IMR-90 (cell line): ENCODE measurements around the gene ZNF223. TPM values are rescaled to one million over a fixed set of nuclear protein-coding genes. Genes with fewer than 3 reads are reported as not detected.

Source experiments
- ATAC-seq: fragments of 200-7000 bp; cut with Tn5 transposase; 2 replicates; pipeline ENCODE4 v1.9.1; 2020; ENCODE audit warnings: low read depth, mild to moderate bottlenecking, moderate library complexity
- BruUV-seq: library from RNA; stranded (reverse); fragments of 400-500 nt; replicated peaks from 2 replicates; lab custom pipeline; 2021; lab: Mats Ljungman, UMichigan
- CTCF ChIA-PET: fragments of 300-600 bp; formaldehyde crosslinking; extraction: SDS; loops from one replicate; lab custom pipeline; 2021; ENCODE audit warnings: antibody characterized with exemption; lab: Yijun Ruan, JAX
- POLR2A ChIA-PET: fragments of 300-600 bp; sonication (Branson Sonifier 250); formaldehyde crosslinking; loops from one replicate; lab custom pipeline; 2022; ENCODE audit warnings: antibody characterized with exemption; ENCODE audit not compliant: unreplicated experiment; lab: Charles Lee
- DNase-seq: peaks from one replicate; pipeline ENCODE4 v3.0.0; 2013
- H2AFZ ChIP-seq: replicated peaks from 2 replicates; pipeline ENCODE3; 2013; ENCODE audit warnings: low read length, mild to moderate bottlenecking; ENCODE audit not compliant: poor library complexity
- H2AK5ac ChIP-seq: 2 replicates; pipeline ENCODE4 v1.6.1; 2013; ENCODE audit warnings: low read depth, low read length, inconsistent platforms
- H2AK9ac ChIP-seq: replicated peaks from 2 replicates; pipeline ENCODE3; 2013; ENCODE audit warnings: mild to moderate bottlenecking, low read depth, low read length, moderate library complexity; ENCODE audit not compliant: poor library complexity
- H2BK120ac ChIP-seq: 2 replicates; pipeline ENCODE4 v1.6.1; 2013; ENCODE audit warnings: low read depth, low read length, inconsistent platforms
- H2BK15ac ChIP-seq: 3 replicates; pipeline ENCODE4 v1.6.1; 2013; ENCODE audit warnings: low read depth, low read length, inconsistent platforms
- H2BK20ac ChIP-seq: 2 replicates; pipeline ENCODE4 v1.6.1; 2013; ENCODE audit warnings: low read depth, mild to moderate bottlenecking, inconsistent platforms, low read length, moderate library complexity
- H2BK5ac ChIP-seq: 2 replicates; pipeline ENCODE4 v1.6.1; 2013; ENCODE audit warnings: mild to moderate bottlenecking, low read depth, low read length, inconsistent platforms; ENCODE audit not compliant: poor library complexity, severe bottlenecking
- H3K14ac ChIP-seq: replicated peaks from 2 replicates; pipeline ENCODE4 v1.6.1; 2013; ENCODE audit warnings: low read depth, low read length, inconsistent platforms
- H3K18ac ChIP-seq: 2 replicates; pipeline ENCODE4 v1.6.1; 2013; ENCODE audit warnings: low read depth, low read length, control low read depth
- H3K23ac ChIP-seq: 2 replicates; pipeline ENCODE4 v1.6.1; 2013; ENCODE audit warnings: low read depth, low read length, inconsistent platforms
- H3K27ac ChIP-seq: 2 replicates; pipeline ENCODE4 v1.5.1; 2013; ENCODE audit warnings: mild to moderate bottlenecking, control low read depth, low read length; ENCODE audit not compliant: insufficient read depth
- H3K27me3 ChIP-seq: 2 replicates; pipeline ENCODE4 v1.6.1; 2013; ENCODE audit warnings: low read length; ENCODE audit not compliant: control insufficient read depth, insufficient read depth
- H3K36me3 ChIP-seq: 2 replicates; pipeline ENCODE4 v1.6.1; 2013; ENCODE audit warnings: low read length, mixed read lengths; ENCODE audit not compliant: control insufficient read depth, insufficient read depth
- H3K4ac ChIP-seq: 2 replicates; pipeline ENCODE4 v1.6.1; 2013; ENCODE audit warnings: low read depth, low read length, inconsistent platforms
- H3K4me1 ChIP-seq: 2 replicates; pipeline ENCODE4 v1.6.1; 2013; ENCODE audit warnings: low read length, mixed read lengths; ENCODE audit not compliant: control insufficient read depth, insufficient read depth
- H3K4me2 ChIP-seq: 2 replicates; pipeline ENCODE4 v1.6.1; 2013; ENCODE audit warnings: low read depth, mild to moderate bottlenecking, control low read depth, low read length, moderate library complexity
- H3K4me3 ChIP-seq: 2 replicates; pipeline ENCODE4 v1.5.1; 2013; ENCODE audit warnings: low read depth, mild to moderate bottlenecking, control low read depth, low read length, moderate library complexity; ENCODE audit not compliant: insufficient read depth
- H3K56ac ChIP-seq: 2 replicates; pipeline ENCODE4 v1.6.1; 2013; ENCODE audit warnings: low read length, inconsistent platforms; ENCODE audit not compliant: insufficient read depth; ENCODE audit errors: extremely low read depth
- H3K79me1 ChIP-seq, 2 experiments: 2 replicates each; pipeline ENCODE4 v1.6.1; 2013; ENCODE audit warnings: low read length in 2 of 2, inconsistent platforms in 1 of 2, low read depth in 1 of 2
- H3K9ac ChIP-seq: 2 replicates; pipeline ENCODE4 v1.6.1; 2013; ENCODE audit warnings: low read depth, low read length, control low read depth
- H3K9me1 ChIP-seq: 2 replicates; pipeline ENCODE4 v1.6.1; 2013; ENCODE audit warnings: low read length, inconsistent platforms; ENCODE audit not compliant: insufficient read depth
- H3K9me3 ChIP-seq: 2 replicates; pipeline ENCODE4 v1.6.1; 2013; ENCODE audit warnings: low read length; ENCODE audit not compliant: control insufficient read depth, insufficient read depth
- H4K20me1 ChIP-seq: 2 replicates; pipeline ENCODE4 v1.6.1; 2013; ENCODE audit warnings: low read length, inconsistent platforms; ENCODE audit not compliant: insufficient read depth
- H4K5ac ChIP-seq: 2 replicates; pipeline ENCODE4 v1.6.1; 2013; ENCODE audit warnings: mild to moderate bottlenecking, low read depth, low read length, control low read depth
- H4K8ac ChIP-seq, 2 experiments: 2 replicates each; pipeline ENCODE4 v1.6.1; 2013; ENCODE audit warnings: low read depth in 2 of 2, low read length in 2 of 2, control low read depth in 1 of 2, inconsistent platforms in 1 of 2
- H4K91ac ChIP-seq: 2 replicates; pipeline ENCODE4 v1.6.1; 2013; ENCODE audit warnings: low read depth, low read length, inconsistent platforms; ENCODE audit not compliant: insufficient read depth
- BHLHE40 ChIP-seq: fragments of 150-350 bp; IDR thresholded peaks from 2 replicates; pipeline ENCODE4 v1.6.1; 2016; ENCODE audit warnings: mild to moderate bottlenecking, low read depth, low read length
- CEBPB ChIP-seq: IDR thresholded peaks from 2 replicates; pipeline ENCODE4 v1.6.1; 2012; ENCODE audit warnings: low read depth, low read length, improper control_type of control experiment
- CHD1 ChIP-seq: IDR thresholded peaks from 2 replicates; pipeline ENCODE4 v1.6.1; 2012; ENCODE audit warnings: low read depth, low read length, improper control_type of control experiment
- FOS ChIP-seq: fragments of 150-350 bp; IDR thresholded peaks from 2 replicates; pipeline ENCODE4 v1.6.1; 2016; ENCODE audit warnings: low read depth, low read length
- MAFK ChIP-seq: IDR thresholded peaks from 2 replicates; pipeline ENCODE4 v1.6.1; 2012; ENCODE audit warnings: low read depth, low read length, improper control_type of control experiment
- MAZ ChIP-seq: IDR thresholded peaks from 2 replicates; pipeline ENCODE4 v1.6.1; 2012; ENCODE audit warnings: low read depth, mild to moderate bottlenecking, low read length, improper control_type of control experiment, moderate library complexity, borderline replicate concordance
- MXI1 ChIP-seq: IDR thresholded peaks from 2 replicates; pipeline ENCODE4 v1.6.1; 2012; ENCODE audit warnings: low read depth, mild to moderate bottlenecking, low read length, moderate library complexity, borderline replicate concordance
- NFE2L2 ChIP-seq: fragments of 150-350 bp; IDR thresholded peaks from 2 replicates; pipeline ENCODE4 v1.6.1; 2016; ENCODE audit warnings: low read depth, mild to moderate bottlenecking, low read length
- POLR2A ChIP-seq: IDR thresholded peaks from 2 replicates; pipeline ENCODE4 v1.6.1; 2012; ENCODE audit warnings: mild to moderate bottlenecking, low read depth, low read length
- RAD21 ChIP-seq: IDR thresholded peaks from 2 replicates; pipeline ENCODE4 v1.6.1; 2012; ENCODE audit warnings: low read length, improper control_type of control experiment
- RCOR1 ChIP-seq: IDR thresholded peaks from 2 replicates; pipeline ENCODE4 v1.6.1; 2012; ENCODE audit warnings: mild to moderate bottlenecking, low read length, improper control_type of control experiment; ENCODE audit not compliant: insufficient replicate concordance
- RFX5 ChIP-seq: IDR thresholded peaks from 2 replicates; pipeline ENCODE4 v1.8.0; 2012; ENCODE audit warnings: low read depth, mild to moderate bottlenecking, low read length, moderate library complexity
- SMC3 ChIP-seq: fragments of 150-350 bp; IDR thresholded peaks from 2 replicates; pipeline ENCODE4 v1.6.1; 2016; ENCODE audit warnings: low read depth, mild to moderate bottlenecking, antibody characterized with exemption, low read length, moderate library complexity
- WGBS, 2 experiments: methylation state at CpG; one replicate each; pipeline versions ENCODE4 v1.1.5 to v1.1.7; 2013; ENCODE audit warnings: missing lambda C conversion rate in 2 of 2; ENCODE audit not compliant: insufficient read length in 1 of 2; ENCODE audit errors: extremely low coverage in 2 of 2; 5-methylcytosine and 5-hydroxymethylcytosine counted together
- dilution Hi-C: fragments of 300-500 bp; cut with HindIII; formaldehyde crosslinking; loops from one replicate; pipeline ENCODE4 v1.14.3; 2018; ENCODE audit warnings: low sequenced_read_pairs; ENCODE audit not compliant: unreplicated experiment
- in situ Hi-C: fragments of 300-500 bp; cut with MboI; formaldehyde crosslinking; loops from 3 replicates; pipeline ENCODE4 v1.14.3; 2019; ENCODE audit warnings: low sequenced_read_pairs, inconsistent platforms, mixed read lengths
- intact Hi-C: fragments of 100-400 bp; cut with micrococcal nuclease; formaldehyde crosslinking; loops from 2 replicates; pipeline ENCODE4 v1.10.0; 2022
- polyA plus RNA-seq, 3 experiments: library from polyadenylated mRNA; depleted of rRNA; stranded (reverse); fragments of >200 nt; gene quantifications; 2 replicates each; pipeline ENCODE4 v1.2.3, GENCODE V29; 2012; ENCODE audit warnings: low replicate concordance in 1 of 3
- total RNA-seq: library from RNA; depleted of rRNA; stranded (reverse); fragments of >200 nt; gene quantifications from 2 replicates; pipeline ENCODE4 v1.2.3, GENCODE V29; 2012
- TF ChIP-seq, protein P1 (sequence below): fragments of 150-350 bp; IDR thresholded peaks from 2 replicates; pipeline ENCODE4 v1.6.1; 2017; ENCODE audit warnings: mild to moderate bottlenecking, antibody characterized with exemption, low read length, low read depth
- TF ChIP-seq, protein P2 (sequence below): conservative IDR thresholded peaks from 2 replicates; pipeline ENCODE4 v1.5.1; 2012; ENCODE audit warnings: mild to moderate bottlenecking, low read depth, low read length, improper control_type of control experiment
- TF ChIP-seq, protein P3 (sequence below): fragments of 150-350 bp; IDR thresholded peaks from 2 replicates; pipeline ENCODE4 v1.6.1; 2016; ENCODE audit warnings: low read depth, mild to moderate bottlenecking, low read length, moderate library complexity, borderline replicate concordance

The ZNF223 gene
- total and polyA plus RNA-seq, 2 of the 4 experiments (the other 2 are of a cell fraction): 2.3 to 16.5 TPM

DNA sequence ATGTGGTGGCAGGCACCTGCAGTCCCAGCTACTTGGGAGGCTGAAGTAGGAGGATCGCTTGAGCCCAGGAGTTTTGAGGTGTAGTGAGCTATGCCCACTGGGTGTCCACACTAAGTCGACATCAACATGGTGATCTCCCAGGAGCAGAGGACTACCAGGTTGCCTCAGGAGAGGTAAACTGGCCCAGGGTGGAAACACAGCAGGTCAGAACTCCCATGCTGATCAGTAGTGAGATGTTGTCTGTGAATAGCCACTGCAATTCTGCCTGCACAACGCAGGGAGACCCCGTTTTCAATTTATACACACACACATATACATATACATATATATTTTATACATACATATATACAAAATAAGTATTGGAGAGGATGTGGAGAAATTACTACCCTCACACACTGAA lies 40.3 kb downstream of the ZNF223 start:
- H3K4me2 ChIP-seq: no peak overlapping the region
- dilution Hi-C loops: no loop called here
- H3K4me3 ChIP-seq: no peak overlapping the region
- H2BK15ac ChIP-seq: no peak overlapping the region
- in situ Hi-C loops: no loop called here
- H3K9me1 ChIP-seq: no peaks in the 10 kb centered on the region
- POLR2A ChIA-PET: no interaction called here
- no peak for DNase-seq
- H2BK120ac ChIP-seq: no peak overlapping the region
- TF ChIP-seq MAZ (no peak), NFE2L2 (no peak), RCOR1 (no peak), CEBPB (no peak), SMC3 (no peak), MXI1 (no peak), RFX5 (no peak), CHD1 (no peak), BHLHE40 (no peak), MAFK (no peak), RAD21 (no peak), POLR2A (no peak), FOS (no peak)
- TF ChIP-seq, protein P1, sequence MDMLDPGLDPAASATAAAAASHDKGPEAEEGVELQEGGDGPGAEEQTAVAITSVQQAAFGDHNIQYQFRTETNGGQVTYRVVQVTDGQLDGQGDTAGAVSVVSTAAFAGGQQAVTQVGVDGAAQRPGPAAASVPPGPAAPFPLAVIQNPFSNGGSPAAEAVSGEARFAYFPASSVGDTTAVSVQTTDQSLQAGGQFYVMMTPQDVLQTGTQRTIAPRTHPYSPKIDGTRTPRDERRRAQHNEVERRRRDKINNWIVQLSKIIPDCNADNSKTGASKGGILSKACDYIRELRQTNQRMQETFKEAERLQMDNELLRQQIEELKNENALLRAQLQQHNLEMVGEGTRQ: no peak
- TF ChIP-seq, protein P2, sequence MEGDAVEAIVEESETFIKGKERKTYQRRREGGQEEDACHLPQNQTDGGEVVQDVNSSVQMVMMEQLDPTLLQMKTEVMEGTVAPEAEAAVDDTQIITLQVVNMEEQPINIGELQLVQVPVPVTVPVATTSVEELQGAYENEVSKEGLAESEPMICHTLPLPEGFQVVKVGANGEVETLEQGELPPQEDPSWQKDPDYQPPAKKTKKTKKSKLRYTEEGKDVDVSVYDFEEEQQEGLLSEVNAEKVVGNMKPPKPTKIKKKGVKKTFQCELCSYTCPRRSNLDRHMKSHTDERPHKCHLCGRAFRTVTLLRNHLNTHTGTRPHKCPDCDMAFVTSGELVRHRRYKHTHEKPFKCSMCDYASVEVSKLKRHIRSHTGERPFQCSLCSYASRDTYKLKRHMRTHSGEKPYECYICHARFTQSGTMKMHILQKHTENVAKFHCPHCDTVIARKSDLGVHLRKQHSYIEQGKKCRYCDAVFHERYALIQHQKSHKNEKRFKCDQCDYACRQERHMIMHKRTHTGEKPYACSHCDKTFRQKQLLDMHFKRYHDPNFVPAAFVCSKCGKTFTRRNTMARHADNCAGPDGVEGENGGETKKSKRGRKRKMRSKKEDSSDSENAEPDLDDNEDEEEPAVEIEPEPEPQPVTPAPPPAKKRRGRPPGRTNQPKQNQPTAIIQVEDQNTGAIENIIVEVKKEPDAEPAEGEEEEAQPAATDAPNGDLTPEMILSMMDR: no peak
- TF ChIP-seq, protein P3, sequence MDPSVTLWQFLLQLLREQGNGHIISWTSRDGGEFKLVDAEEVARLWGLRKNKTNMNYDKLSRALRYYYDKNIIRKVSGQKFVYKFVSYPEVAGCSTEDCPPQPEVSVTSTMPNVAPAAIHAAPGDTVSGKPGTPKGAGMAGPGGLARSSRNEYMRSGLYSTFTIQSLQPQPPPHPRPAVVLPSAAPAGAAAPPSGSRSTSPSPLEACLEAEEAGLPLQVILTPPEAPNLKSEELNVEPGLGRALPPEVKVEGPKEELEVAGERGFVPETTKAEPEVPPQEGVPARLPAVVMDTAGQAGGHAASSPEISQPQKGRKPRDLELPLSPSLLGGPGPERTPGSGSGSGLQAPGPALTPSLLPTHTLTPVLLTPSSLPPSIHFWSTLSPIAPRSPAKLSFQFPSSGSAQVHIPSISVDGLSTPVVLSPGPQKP: no peak
- no peak overlapping the region for H3K23ac ChIP-seq
- H2BK20ac ChIP-seq: no peak overlapping the region
- peaks cover 14 to 21% of the 10 kb centered on the region in 2 experiments; a peak in 3 of 4 replicates for H3K79me1 ChIP-seq
- H2BK5ac ChIP-seq: no peak overlapping the region
- CTCF ChIA-PET: interaction anchor here (1.0 kb wide), 1 partner anchor 18 kb away, joined by 3 read pairs; no protein-coding TSS in a partner anchor
- no peak for ATAC-seq
- no peak overlapping the region for H3K9ac ChIP-seq
- H4K20me1 ChIP-seq: no peaks in the 10 kb centered on the region
- H4K5ac ChIP-seq: no peak overlapping the region
- no peak overlapping the region for H3K27ac ChIP-seq
- intact Hi-C loops: loop anchor here (10.0 kb wide), 1 partner anchor 157 kb away; the partner anchor contains the start of gene ZNF45
- no peak overlapping the region for H4K8ac ChIP-seq
- no peak overlapping the region for H3K14ac ChIP-seq
- H3K36me3 ChIP-seq: peaks cover 3% of the 10 kb centered on the region; the same call in 1 of the 2 replicates
- H4K91ac ChIP-seq: no peak overlapping the region
- H2AFZ ChIP-seq: no peak overlapping the region
- H3K18ac ChIP-seq: no peak overlapping the region
- BruUV-seq: no TSS peak
- no peak overlapping the region for H2AK9ac ChIP-seq
- no peaks in the 10 kb centered on the region for H3K27me3 ChIP-seq
- WGBS, 2 experiments: no CpG with 5 or more reads among the region's 4 CpGs
- H3K56ac ChIP-seq: no peak overlapping the region
- no peaks in the 10 kb centered on the region for H3K4me1 ChIP-seq
- no peak overlapping the region for H2AK5ac ChIP-seq
- H3K9me3 ChIP-seq: no peaks in the 10 kb centered on the region
- no peak overlapping the region for H3K4ac ChIP-seq
